ENCODE data around the gene CCR2.
A peak's percentile ranks its signal among the peaks of the same experiment; 100 is the strongest.
"Not testable (repeated sequence)": the region's sequence is repeated elsewhere in the genome, so short reads cannot be mapped to it uniquely, and the experiment has no call there.

Gene CCR2

GRCh38 chr3:46353647-46354410 lies at the start of gene CCR2:
CCR2 (plus strand) TSS chr3:46354111; CDS start chr3:46357528, 3,417 bp downstream.
- DNase-seq (ENCODE audit: low read depth): no peak

DNA sequence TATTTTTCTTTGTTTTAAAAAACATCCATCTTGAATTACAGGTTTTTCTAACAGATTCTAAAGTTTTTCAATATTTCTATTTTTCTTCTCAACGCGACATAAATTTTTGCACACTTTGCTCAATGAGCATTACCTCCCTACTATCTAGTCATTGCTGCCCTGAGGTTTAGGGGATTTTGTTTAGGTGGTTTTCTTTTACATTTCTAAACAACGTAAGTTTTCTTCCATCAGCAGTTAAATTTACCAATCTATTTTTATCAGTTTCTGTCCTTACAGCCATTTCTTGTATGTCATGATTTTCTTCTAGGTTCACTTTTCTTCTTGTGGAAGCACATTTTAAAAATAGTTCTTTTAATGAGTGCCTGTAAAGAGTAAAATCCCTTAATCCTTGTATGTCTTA lies 49.2 kb upstream of the CCR2 start:
- DNase-seq (ENCODE audit: low read depth): no peak

- DNase-seq (ENCODE audit: low read depth): peak; percentile 25
These were observed 40.9 kb upstream of the CCR2 start for GRCh38 chr3:46312991-46313390.

DNA sequence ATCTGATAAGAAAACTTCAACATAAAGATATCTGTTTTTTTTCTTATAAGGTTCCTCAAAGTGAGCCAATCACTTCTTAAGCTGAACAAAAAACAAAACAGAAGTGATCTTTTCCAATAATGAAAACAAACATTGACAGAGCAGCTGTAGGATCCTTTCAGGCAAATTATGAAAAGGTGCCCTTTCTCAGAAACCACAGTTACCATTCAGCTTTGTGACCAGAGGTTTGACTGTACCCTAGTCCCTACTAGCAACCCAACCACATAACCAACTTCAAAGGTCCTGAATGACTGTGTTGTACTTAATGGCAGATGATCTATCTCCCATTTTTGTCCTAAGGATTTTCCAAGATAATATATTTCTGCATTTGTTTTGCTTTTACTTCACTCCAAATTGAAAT lies 39.4 kb upstream of the CCR2 start:
- no peak for DNase-seq (ENCODE audit: low read depth)

DNA sequence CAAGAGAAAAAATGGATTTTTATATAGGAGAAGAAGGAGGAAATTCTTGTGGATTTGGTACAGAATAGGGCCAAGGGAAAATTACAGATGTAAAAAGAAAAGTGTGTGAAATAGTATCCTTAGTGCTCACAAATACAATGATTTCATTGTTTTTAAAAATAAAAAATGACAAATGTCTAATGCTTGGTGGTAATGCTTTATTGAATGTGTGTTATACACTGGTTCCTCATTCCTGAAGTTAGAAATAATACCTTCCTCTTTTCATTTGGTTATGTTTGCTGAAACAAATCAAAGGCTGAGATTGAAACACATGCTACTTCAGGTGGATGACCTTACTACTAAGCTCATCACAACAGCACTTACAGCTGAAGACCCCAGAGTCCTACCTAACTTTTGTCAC lies 37.7 kb upstream of the CCR2 start:
- DNase-seq (ENCODE audit: low read depth): no peak

GRCh38 chr3:46318207-46318927 lies 35.5 kb upstream of the CCR2 start:
- DNase-seq (ENCODE audit: low read depth): no peak

GRCh38 chr3:46321461-46322104 lies 32.3 kb upstream of the CCR2 start:
- DNase-seq (ENCODE audit: low read depth): no peak

- no peak for DNase-seq (ENCODE audit: low read depth)
These were observed 29.9 kb upstream of the CCR2 start for GRCh38 chr3:46324036-46324435.

GRCh38 chr3:46325645-46326300 lies 28.1 kb upstream of the CCR2 start:
- DNase-seq (ENCODE audit: low read depth): no peak

DNA sequence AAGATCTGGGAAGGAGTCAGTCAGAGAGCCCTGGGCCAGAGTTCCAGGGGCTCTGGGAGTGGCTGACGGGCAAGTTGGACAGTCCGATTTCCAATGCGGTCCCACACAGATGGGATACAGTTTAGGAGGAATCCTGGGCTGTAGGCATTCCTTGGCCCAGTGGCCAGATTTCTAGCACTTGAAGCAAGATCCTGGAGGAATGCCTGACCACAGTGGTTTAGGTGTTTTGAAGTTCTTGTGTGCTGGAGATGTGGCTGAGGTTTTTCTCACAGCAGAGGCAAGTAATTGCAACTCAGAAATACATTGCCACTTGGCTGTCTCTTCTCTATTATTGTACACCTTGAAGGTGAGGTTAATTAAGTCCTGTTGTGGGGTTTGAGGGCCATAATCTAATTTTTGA lies 23.2 kb upstream of the CCR2 start:
- DNase-seq (ENCODE audit: low read depth): not testable (repeated sequence)

DNA sequence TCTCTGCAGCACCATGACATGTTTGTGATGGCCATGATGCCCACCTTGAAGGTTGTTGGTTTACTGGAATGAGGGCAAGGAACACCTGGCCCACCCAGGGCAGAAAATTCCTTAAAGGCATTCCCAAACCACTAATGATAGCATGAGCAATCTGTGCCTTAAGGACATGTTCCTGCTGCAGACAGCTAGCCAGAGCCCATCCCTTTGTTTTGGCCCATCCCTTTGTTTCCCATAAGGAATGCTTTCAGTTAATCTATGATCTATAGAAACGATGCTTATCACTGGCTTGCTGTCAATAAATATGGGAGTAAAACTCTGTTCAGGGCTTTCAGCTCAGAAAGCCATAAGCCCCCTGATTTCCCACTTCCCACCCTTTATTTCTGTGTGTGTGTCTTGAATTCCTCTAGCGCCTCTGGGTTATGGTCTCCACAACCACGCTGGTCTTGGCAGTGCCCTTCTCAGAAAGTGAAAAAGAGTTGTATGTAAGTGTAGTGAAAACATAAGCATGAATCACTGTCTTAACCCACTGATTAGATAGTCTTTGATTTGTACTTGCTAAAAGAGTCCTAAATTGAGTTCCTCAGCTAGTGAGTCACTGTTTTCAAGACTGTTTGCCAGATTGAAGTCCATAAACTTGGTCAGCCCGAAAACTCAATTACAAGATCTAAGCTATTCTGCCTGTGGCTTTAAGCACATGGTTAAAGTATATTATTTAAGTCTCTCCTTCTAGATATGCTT lies 19.0 kb upstream of the CCR2 start:
- peak; percentile 70 for DNase-seq (ENCODE audit: low read depth)

- DNase-seq (ENCODE audit: low read depth): peak; percentile 1
These were observed 18.4 kb upstream of the CCR2 start for GRCh38 chr3:46335541-46335940.

DNA sequence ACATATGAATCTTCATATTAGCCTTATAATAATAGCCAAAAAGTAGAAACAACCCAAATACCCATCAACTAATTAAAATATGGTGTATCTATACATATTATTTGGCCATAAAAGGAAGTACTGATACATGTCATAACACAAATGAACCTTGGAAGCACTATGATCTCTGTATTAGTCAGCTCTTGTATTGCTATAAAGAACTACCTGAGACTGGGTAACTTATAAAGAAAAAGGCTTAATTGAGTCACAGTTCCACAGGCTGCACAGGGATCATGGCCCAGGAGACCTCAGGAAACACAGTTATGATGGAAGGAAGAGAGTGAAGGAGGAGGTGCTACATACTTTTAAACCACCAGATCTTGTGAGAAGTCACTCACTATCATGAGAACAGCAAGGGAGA lies 16.0 kb upstream of the CCR2 start:
- no peak for DNase-seq (ENCODE audit: low read depth)

GRCh38 chr3:46338840-46339239 lies 15.1 kb upstream of the CCR2 start:
- DNase-seq (ENCODE audit: low read depth): no peak

DNA sequence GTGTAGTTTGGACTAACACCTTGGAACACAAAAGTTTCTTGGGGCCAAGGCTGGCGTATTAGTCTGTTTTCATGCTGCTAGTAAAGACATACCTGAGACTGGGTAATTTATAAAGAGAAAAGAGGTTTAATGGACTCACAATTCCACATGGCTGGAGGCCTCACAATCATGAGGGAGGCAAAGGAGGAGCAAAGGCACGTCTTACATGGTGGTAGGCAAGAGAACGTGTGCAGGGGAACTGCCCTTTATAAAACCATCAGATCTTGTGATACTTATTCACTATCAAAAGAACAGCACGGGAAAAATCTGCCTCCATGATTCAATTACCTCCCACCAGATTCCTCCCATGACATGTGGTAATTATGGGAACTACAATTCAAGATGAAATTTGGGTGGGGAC lies 9.4 kb upstream of the CCR2 start:
- DNase-seq (ENCODE audit: low read depth): no peak

DNA sequence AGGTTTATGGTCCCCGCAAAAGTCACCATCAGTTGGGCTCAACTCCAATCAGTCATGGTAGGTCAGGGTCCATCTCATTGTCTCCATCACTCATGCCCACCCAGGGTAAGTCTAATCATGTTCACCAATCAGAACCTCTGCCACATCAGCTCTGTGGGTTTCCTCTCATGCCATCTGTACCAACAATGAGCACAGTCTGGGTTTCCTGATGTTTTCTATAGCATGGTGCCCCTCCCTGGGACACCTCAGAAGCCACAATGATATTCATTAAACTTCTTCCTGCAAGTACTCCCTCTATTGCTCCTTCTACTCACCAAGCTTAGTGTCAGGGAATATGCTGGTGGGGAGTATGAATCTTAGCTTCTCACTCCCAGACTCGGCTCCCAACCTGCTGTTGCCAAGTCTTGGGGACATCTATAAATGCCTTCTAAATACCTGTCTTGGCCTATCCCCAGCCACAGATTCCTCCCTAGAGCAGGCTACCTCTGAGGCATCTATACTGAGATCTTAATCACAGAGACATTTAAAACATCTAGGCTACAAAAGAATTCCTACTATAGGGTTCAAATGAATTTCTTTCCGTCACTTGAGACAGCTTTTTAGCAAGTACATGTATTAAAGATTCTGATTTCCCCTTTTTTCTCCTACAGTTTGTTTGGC lies 5.0 kb upstream of the CCR2 start:
- DNase-seq (ENCODE audit: low read depth): no peak

GRCh38 chr3:46349484-46350261 lies 4.2 kb upstream of the CCR2 start:
- DNase-seq (ENCODE audit: low read depth): no peak

- no peak for DNase-seq (ENCODE audit: low read depth)
These were observed 3.7 kb upstream of the CCR2 start for GRCh38 chr3:46350262-46350565.

DNA sequence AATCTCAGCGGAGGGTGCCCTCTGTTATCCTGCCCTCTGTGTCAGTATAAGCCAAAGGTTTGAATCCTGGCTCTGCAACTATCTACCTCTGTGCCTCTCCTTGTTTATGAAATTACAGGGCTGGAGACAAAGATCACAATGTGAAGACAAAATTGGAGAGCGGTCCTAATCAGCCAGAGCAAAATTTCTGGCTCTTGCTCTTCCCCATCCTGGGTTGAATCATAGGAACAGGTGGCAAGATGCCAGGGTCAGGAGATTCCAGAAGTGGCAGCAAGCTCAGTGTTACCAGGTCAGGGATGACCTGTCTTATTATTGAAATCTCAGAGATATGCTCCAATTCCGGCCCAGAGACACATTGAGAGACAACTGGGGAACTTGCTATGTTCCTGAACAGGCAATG lies 2.3 kb upstream of the CCR2 start:
- peak; percentile 4 for DNase-seq (ENCODE audit: low read depth)

- DNase-seq (ENCODE audit: low read depth): no peak
These were observed 821 bp upstream of the CCR2 start for GRCh38 chr3:46353090-46353489.

DNA sequence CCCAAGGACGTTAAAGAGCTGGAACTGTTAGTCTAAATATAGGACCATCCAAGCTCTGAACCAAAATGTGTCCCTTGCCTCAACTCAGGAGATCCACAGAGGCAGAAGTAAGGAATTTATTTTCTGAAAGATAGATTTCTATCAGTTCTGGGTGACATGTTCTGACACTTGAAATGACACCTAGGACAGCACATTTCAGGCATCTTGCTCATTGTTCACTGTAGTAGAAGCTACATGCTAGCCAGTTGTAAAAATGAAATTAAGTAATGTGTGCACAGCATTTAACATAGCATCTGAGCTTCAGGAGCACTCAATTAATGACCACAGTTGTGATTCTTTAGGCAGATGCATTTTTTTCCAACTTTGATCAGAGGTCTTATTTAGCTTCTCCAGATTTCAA lies 567 bp downstream of the CCR2 start:
- no peak for DNase-seq (ENCODE audit: low read depth)
